Loucy (cell line): Measurements from ENCODE around the gene RBM39.
A peak's percentile ranks its signal among the peaks of the same experiment; 100 is the strongest.

Source experiments
- H2AFZ ChIP-seq: fragments of 200-600 bp; sonication (generic); 2 replicates; pipeline ENCODE4 v1.6.0; 2016; ENCODE audit warnings: antibody characterized with exemption, mild to moderate bottlenecking, low read length, moderate library complexity
- H3F3A ChIP-seq: fragments of 200-600 bp; 2 replicates; pipeline ENCODE4 v1.6.0; 2016; ENCODE audit warnings: antibody characterized with exemption, low read depth, mild to moderate bottlenecking
- H3K27me3 ChIP-seq: fragments of 200-600 bp; sonication (generic); 2 replicates; pipeline ENCODE4 v1.6.1; 2014; ENCODE audit warnings: low read length, mild to moderate bottlenecking; ENCODE audit not compliant: insufficient read depth, poor library complexity, severe bottlenecking
- H3K36me3 ChIP-seq: fragments of 200-600 bp; sonication (generic); 2 replicates; pipeline ENCODE4 v1.6.1; 2016; ENCODE audit warnings: low read length; ENCODE audit not compliant: insufficient read depth
- H3K4me1 ChIP-seq: fragments of 200-600 bp; sonication (generic); 2 replicates; pipeline ENCODE4 v1.5.1; 2014; ENCODE audit warnings: low read length, mild to moderate bottlenecking; ENCODE audit not compliant: insufficient read depth, poor library complexity, severe bottlenecking
- H3K4me2 ChIP-seq: fragments of 200-600 bp; sonication (generic); 2 replicates; pipeline ENCODE4 v1.6.0; 2014; ENCODE audit warnings: antibody characterized with exemption, low read length, low read depth, mild to moderate bottlenecking; ENCODE audit not compliant: poor library complexity, severe bottlenecking
- H3K4me3 ChIP-seq: fragments of 200-600 bp; sonication (generic); 2 replicates; pipeline ENCODE4 v1.5.1; 2014; ENCODE audit warnings: low read length, mild to moderate bottlenecking, mixed read lengths; ENCODE audit not compliant: poor library complexity, severe bottlenecking
- H3K79me2 ChIP-seq: fragments of 200-600 bp; sonication (generic); 2 replicates; pipeline ENCODE4 v1.6.1; 2014; ENCODE audit warnings: low read length; ENCODE audit not compliant: insufficient read depth
- H3K9ac ChIP-seq: fragments of 200-600 bp; sonication (generic); 2 replicates; pipeline ENCODE4 v1.6.0; 2014; ENCODE audit warnings: mild to moderate bottlenecking, low read depth, low read length, moderate library complexity; ENCODE audit not compliant: poor library complexity, severe bottlenecking
- H3K9me2 ChIP-seq: fragments of 200-600 bp; sonication (generic); replicated peaks from 2 replicates; pipeline ENCODE4 v1.6.1; 2016; ENCODE audit warnings: low read depth, low read length, mixed read lengths
- H3K9me3 ChIP-seq: fragments of 200-600 bp; sonication (generic); 2 replicates; pipeline ENCODE4 v1.6.1; 2014; ENCODE audit warnings: mild to moderate bottlenecking, antibody characterized with exemption, low read length, low read depth; ENCODE audit not compliant: insufficient read depth
- H4K20me1 ChIP-seq: fragments of 200-600 bp; sonication (generic); 2 replicates; pipeline ENCODE4 v1.6.0; 2014; ENCODE audit warnings: antibody characterized with exemption, low read length, mild to moderate bottlenecking; ENCODE audit not compliant: insufficient read depth, poor library complexity, severe bottlenecking
- EZH2phosphoT487 ChIP-seq: fragments of 200-600 bp; IDR thresholded peaks from 2 replicates; pipeline ENCODE4 v1.6.1; 2018; ENCODE audit warnings: antibody characterized with exemption, mild to moderate bottlenecking, moderate library complexity, borderline replicate concordance
- TF ChIP-seq, protein P1 (sequence below): fragments of 200-600 bp; sonication (generic); conservative IDR thresholded peaks from 2 replicates; pipeline ENCODE4 v1.5.1; 2014; ENCODE audit warnings: mild to moderate bottlenecking, antibody characterized with exemption, low read length

Gene RBM39

DNA sequence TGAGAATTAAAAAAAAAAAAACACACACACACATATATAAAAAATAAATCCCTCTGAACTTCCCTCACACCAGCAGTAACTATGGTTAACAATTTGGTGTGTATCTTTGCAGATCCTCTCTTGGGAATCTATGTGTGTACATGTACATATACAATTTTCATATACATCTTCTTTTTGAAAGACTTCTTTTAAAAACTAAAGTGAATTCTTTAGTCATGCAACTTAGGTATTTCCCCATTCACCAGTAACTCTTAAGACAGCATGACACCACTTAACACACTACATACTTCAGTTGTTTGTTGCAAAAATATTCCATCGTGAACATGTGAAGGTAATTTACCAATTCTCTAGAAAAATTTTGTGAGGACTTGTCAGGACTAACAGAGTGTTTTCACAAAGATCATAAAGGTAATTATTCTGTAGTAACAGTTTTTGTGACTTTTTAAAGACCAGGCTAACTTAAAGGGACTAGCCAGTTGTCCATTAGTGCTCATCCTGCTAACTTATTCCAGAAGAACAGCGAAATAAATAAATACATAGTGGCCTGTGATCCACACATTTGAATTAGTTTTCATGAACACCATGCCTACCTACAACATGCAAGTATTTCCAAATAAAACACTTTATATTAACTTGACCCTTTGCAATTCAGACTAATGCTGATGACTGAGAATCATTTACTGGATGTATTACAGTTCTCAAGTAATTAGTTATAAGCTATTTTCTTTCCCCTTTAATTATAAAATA lies 12.1 kb downstream of the RBM39 start:
- H3K9me2 ChIP-seq = no peaks in the 10 kb centered on the region
- peaks cover 41% of the 10 kb centered on the region for H3K4me1 ChIP-seq
- H4K20me1 ChIP-seq = peaks cover 96% of the 10 kb centered on the region
- no peak overlapping the region for H2AFZ ChIP-seq
- H3K4me3 ChIP-seq = peak overlapping the region; percentile 96
- H3K4me2 ChIP-seq = peak overlapping the region; percentile 76
- no peak overlapping the region for H3K9ac ChIP-seq
- TF ChIP-seq, protein P1, sequence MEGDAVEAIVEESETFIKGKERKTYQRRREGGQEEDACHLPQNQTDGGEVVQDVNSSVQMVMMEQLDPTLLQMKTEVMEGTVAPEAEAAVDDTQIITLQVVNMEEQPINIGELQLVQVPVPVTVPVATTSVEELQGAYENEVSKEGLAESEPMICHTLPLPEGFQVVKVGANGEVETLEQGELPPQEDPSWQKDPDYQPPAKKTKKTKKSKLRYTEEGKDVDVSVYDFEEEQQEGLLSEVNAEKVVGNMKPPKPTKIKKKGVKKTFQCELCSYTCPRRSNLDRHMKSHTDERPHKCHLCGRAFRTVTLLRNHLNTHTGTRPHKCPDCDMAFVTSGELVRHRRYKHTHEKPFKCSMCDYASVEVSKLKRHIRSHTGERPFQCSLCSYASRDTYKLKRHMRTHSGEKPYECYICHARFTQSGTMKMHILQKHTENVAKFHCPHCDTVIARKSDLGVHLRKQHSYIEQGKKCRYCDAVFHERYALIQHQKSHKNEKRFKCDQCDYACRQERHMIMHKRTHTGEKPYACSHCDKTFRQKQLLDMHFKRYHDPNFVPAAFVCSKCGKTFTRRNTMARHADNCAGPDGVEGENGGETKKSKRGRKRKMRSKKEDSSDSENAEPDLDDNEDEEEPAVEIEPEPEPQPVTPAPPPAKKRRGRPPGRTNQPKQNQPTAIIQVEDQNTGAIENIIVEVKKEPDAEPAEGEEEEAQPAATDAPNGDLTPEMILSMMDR = no peak
- TF ChIP-seq EZH2phosphoT487 = no peak
- no peaks in the 10 kb centered on the region for H3K27me3 ChIP-seq
- no peaks in the 10 kb centered on the region for H3F3A ChIP-seq
- no peaks in the 10 kb centered on the region for H3K9me3 ChIP-seq
- peaks cover 96% of the 10 kb centered on the region for H3K79me2 ChIP-seq
- H3K36me3 ChIP-seq = peaks cover 98% of the 10 kb centered on the region

DNA sequence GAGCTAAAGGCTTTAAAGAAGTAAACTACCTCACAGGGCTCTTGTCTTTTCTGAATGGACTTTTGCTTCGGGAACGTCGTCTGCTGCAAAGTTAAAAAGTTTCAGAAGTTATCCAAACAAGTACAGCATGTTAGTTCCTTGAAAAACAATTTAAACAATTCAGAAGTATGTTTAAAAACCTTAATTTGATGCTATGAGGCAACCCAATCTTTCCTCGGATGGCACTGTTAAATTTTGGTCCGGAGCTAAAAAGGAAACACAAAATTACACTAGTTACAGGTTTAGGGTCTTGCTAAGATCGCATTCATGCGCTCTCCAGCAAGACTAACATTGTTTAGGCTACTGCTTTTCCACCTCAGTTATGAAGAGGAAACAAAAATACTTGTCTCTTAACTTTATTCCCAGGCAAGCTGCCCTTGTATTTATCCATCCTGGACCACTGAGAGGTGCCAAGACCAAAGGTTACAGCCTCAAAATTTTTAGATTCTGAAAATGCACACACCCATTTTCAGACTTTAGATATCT lies 12.7 kb downstream of the RBM39 start:
- H3F3A ChIP-seq = peaks cover 3% of the 10 kb centered on the region; the same call in 1 of the 2 replicates

DNA sequence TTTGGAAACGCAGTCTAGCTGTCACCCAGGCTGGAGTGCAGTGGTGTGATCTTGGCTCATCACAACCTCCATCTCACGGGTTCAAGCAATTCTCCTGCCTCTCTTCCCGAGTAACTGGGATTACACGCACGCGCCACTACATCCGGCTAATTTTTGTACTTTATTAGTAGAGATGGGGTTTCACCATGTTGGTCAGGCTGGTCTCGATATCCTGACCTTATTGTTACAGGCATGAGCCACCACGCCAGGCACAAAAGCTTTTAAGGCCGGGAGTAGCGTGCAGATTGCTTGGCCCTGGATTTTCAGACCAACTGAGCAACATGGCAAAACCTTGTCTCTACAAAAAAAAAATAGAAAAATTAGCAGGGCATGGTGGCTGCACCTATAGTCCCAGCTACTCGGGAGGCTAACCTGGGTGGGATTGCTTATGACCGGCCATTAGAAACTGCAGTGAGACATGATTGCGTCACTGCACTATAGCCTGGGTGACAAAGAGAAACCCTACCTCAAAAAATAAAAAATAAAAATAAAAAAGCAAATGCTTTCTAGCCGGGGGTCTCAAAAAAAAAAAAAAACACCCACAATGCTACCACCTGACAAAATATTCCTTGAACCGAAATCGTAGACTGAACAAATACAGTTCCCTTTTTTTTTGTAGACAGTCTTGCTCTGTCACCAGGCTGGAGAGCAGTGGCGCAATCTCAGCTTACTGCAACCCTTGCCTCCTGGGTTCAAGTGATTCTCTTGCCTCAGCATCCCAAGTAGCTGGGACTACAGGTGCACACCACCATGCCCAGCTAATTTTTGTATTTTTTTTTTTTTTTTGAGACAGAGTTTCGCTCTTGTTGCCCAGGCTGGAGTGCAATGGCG lies 15.0 kb downstream of the RBM39 start:
- peaks cover 18% of the 10 kb centered on the region for H3K4me1 ChIP-seq
- no peak overlapping the region for H3K4me3 ChIP-seq
- no peak overlapping the region for H2AFZ ChIP-seq
- peaks cover 90% of the 10 kb centered on the region for H4K20me1 ChIP-seq
- H3K79me2 ChIP-seq = peaks cover 93% of the 10 kb centered on the region
- H3F3A ChIP-seq = peaks cover 4% of the 10 kb centered on the region; the same call in 1 of the 2 replicates
- H3K9me3 ChIP-seq = no peaks in the 10 kb centered on the region
- no peaks in the 10 kb centered on the region for H3K9me2 ChIP-seq
- H3K4me2 ChIP-seq = no peak overlapping the region
- H3K36me3 ChIP-seq = peaks cover 96% of the 10 kb centered on the region
- TF ChIP-seq, protein P1 = no peak
- TF ChIP-seq EZH2phosphoT487 = no peak
- H3K27me3 ChIP-seq = no peaks in the 10 kb centered on the region
- H3K9ac ChIP-seq = no peak overlapping the region

More for the DNA sequence above, 12.7 kb downstream of the RBM39 start:
- Histone ChIP-seq H3K9me2 (no peaks in the 10 kb centered on the region), H2AFZ (no peak overlapping the region), H3K79me2 (peaks cover 95% of the 10 kb centered on the region), H4K20me1 (peaks cover 96% of the 10 kb centered on the region), H3K9ac (no peak overlapping the region), H3K4me2 (peak overlapping the region; percentile 76), H3K4me3 (no peak overlapping the region), H3K36me3 (peaks cover 98% of the 10 kb centered on the region), H3K9me3 (no peaks in the 10 kb centered on the region), H3K4me1 (peaks cover 34% of the 10 kb centered on the region), H3K27me3 (no peaks in the 10 kb centered on the region)
- no peak for TF ChIP-seq EZH2phosphoT487
- TF ChIP-seq, protein P1 = no peak
